NCI-H2196 treated with DMSO at 0.1 percent for 48 hours (cell line): ENCODE results near the gene DENND2C.

Source experiments
- DNase-seq: peaks from one replicate; lab custom pipeline; 2025; ENCODE audit not compliant: unreplicated experiment; lab: John Stamatoyannopoulos, UW

DENND2C gene

DNA sequence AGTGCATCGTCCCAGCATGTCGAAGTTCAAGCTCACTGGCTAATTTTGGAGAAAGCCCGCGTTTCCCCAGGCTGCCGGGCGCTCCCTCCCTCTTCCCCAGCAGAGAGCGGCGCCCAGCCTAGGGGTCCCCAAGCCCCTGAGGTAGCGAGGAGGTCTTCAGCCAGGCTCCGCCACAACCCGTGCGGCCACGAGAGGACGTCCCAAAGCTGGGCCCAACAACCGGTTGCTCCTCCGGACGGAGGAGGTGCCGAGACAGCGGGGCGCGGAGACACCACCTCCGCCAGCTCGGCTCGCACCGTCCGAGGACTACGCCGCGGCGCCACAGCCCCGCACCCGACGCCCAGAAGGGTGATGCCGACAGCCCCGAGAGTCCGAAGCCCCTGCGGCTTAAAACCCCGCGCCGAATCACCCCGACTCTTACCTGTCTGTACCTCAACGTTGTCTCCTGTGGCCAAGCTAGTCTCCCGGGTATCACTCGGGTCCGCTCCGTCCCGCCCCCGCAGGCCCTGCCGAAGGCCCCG is at the start of gene DENND2C:
TSS of gene DENND2C (minus strand) at position 488 of the 521 bp plus-strand sequence. CDS start 44,065 bp downstream, outside the sequence.
- DNase-seq, result no peak

DNA sequence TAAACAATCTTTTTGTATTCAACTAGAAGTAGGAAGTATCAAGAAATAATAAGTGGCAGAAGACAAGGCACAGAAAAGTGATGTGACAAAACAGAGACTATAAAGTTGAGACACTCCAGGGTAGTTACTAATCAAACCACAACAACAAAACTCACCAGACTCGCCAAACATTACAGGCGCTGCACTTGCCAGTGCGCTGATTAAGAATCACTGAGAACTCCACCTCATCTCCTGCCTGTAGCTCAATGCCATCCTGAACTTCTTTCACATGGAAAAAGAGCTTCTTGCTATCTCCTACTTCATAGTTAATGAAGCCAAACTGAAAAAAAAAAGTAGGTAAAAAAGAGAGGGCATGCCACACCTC is 49.6 kb upstream of the DENND2C start:
- no peak for DNase-seq

DNA sequence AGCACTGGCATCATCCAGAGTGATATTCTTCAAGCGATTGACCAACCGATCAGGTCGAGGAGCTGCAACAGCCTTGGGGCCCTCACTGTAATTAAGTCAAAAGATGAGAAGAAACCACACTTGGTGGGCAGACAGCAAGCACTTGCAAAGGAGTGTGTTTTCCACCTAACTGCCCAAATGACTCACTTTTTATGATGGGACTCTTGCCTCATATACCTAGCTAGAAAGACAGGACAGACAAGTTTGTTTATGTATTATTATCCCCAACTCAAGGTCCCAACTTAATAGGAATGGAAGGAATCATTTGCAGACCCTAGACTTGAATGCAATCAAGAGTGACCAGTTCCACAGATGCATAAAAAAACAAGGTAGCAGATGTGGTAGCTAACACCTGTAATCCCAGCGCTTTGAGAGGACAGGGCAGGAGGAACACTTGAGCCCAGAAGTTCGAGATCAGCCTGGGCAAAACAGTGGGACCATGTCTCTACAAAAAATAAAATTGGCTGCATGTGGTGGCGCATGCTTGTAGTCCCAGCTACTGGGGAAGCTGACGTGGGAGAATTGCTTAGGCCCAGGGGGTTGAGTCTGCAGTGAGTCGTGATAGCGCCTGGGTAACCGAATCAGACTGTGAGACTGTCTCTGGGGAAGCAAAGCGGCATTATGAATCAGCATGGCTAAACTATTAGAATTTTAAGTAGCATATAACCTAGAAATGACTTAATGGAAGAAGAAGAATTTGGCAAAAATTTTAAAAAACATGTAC is 49.0 kb upstream of the DENND2C start:
- DNase-seq, result no peak

GRCh38 chr1:114716304-114717170 is 46.7 kb upstream of the DENND2C start, which contains the start of gene NRAS:
Gene NRAS (minus strand): TSS chr1:114716771. CDS start chr1:114716160, 611 bp downstream.
- peak; percentile 79 for DNase-seq

- no peak for DNase-seq
These were observed 46.1 kb upstream of the DENND2C start for GRCh38 chr1:114715952-114716303.

DNA sequence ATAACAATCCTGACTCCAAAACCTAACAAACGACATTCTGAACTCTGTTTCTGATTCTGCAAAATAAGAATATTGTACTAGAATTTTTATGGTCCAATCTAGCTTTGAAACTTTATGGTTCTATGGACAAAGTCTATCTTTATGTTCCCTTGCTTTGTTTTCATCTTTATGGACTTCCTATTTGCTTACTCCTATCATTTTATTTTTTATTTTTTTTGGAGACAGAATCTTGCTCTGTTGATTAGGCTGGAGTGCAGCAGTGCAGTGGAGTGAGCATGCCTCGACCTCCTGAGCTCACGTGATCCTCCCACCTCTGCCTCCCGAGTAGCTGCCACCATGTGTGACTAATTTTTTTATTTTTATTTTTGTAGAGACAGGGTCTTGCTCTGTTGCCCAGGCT is 43.1 kb upstream of the DENND2C start:
- no peak for DNase-seq

DNA sequence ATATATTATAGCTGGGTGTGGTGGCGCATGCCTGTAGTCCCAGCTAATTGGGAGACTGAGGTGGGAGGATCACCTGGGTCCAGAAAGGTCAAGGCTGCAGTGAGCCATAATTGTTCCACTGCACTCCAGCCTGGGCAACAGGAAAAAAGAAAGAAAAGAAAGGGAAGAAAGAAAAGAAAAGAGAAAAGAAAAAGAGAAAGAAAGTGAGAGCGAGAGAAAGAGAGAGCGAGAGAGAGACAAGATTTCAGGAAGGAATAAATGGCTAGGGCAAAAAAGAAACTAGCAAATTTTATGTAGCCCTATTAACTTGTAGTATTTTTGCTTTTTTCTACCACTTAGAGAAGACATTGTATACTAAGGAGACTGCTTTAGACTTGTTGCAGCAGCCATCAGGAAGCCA is 40.5 kb upstream of the DENND2C start:
- DNase-seq, result no peak

GRCh38 chr1:114707604-114708003 is 37.8 kb upstream of the DENND2C start:
- DNase-seq, result no peak

GRCh38 chr1:114703242-114703641 is 33.4 kb upstream of the DENND2C start:
- no peak for DNase-seq

- no peak for DNase-seq
These were observed 32.9 kb upstream of the DENND2C start for GRCh38 chr1:114702737-114703136.

- DNase-seq, result no peak
These were observed 32.1 kb upstream of the DENND2C start for GRCh38 chr1:114701931-114702330.

DNA sequence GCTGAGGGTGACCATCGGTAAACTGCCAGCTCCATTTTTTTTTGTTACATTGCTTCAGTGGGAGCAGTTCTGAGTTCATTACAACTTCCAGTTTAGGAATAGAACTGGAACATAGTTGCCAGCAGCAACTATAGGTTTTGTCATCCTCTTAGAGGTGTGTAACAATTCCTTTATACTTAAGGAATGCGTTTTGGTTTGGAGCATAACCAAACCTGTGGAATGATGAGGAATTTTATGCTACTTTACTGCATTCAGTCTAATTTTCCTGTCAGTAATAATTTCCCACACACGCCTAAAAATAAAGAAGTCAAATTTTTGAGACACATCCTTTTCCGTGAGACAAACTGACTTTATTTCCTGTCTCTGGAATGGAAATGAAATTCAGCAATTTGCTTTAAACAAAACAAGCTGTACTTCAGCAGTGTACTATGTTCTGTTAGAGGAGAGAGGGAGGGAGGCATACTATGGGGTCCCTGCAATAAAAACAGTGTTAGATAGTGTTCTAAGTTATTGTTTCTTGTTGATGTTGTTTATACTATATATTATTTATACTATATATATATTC is 30.3 kb upstream of the DENND2C start:
- DNase-seq, result no peak

DNA sequence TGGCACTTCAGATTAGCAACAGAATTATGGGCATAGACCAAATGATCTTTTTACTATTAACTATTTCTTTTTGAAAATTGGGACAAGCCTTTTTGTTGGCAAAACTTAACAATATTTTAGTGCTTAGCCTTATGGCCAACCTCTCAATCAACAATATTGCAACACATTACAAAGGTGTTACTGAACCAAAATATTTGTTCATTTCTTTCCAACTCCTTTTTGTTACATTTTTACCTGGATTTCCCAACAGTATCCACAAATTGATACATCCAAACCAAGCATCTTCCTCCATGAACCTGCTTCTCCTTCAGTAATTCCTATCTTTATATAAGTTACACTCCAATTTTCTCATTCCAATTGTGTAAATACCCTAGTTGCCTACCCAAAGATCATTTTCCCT is 27.0 kb upstream of the DENND2C start:
- DNase-seq, result no peak

DNA sequence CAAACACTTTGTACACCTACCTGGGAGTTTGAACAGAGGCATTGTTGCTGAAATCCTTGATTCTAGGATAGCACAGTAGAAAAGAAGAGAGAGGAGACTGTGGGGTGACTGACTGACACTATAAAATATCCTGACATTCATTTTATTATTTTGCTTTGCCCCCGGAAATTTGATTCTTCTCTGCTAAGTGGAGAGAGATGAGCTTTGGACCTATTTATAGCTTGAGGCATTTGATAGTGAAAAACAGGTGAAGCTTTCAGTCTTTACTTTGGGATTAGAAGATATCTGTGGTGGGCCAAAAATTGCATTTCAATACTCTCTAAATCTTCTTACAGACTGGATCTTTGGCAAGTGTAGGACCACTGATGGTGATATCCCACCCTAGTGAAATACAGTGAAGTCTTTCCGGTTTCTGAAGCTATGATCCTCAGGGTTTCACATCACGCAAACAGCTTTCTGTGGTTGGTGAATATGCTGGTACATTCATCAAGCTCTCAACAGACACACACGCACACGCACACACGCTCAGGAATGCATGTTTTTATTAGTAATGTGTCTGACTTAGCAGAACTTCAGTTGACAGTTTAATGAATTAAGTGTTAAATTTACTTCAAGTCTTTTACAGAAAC is 25.7 kb upstream of the DENND2C start, which contains the start of gene AMPD1:
TSS of gene AMPD1 (minus strand) at position 117 of the 629 bp plus-strand sequence. CDS start at position 42, 75 bp downstream.
- DNase-seq, result no peak

DNA sequence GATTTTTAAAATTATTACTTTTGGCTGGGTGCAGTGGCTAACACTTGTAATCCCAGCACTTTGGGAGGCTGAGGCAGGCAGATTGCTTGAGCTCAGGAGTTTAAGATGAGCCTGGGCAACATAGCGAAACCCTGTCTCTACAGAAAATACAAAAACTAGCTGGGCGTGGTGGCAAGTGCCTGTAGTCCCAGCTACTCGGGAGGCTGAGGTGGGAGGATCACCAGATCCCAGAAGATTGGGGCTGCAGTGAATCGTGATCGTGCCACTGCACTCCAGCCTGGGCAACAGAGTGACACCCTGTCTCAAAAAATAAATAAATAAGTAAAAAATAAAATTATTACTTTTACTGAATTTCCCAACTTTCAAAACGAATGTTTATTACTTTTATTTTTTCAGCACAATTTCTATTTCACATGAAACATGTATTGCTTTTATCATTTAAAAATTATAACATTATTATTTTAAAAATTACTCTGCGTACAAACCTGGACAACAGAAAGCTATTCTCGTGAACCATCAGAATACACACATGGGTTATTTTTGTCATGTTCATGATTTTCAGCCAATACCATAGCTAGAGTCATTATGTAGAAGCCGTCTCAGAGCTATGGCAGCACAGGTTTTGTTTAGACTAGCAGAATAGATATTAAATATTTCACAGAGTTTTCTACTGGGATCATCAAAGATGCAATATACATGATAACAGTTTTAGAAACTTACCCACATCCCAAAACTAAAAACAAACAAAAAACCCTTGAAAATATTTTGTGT is 24.9 kb upstream of the DENND2C start:
- DNase-seq, result no peak

- no peak for DNase-seq
These were observed 23.1 kb upstream of the DENND2C start for GRCh38 chr1:114692947-114693346.

DNA sequence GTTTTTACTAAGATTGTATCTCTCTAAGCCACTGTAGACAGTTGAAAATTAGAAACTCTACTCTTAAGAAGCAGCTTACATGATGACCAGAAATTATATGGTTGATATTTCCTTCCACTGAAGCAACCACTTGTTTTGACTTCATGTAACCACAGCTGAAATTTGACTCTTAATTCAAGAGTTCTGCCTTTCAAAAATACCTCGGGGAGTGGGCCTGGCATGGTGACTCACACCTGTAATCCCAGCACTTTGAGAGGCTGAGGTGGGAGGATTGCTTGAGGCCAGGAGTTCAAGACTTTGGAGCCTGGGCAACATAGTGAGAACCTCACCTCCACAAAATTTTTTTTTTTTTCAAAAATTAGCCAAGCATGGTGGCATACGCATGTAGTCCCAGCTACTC is 21.2 kb upstream of the DENND2C start:
- no peak for DNase-seq

GRCh38 chr1:114690148-114690547 is 20.3 kb upstream of the DENND2C start:
- DNase-seq, result no peak

DNA sequence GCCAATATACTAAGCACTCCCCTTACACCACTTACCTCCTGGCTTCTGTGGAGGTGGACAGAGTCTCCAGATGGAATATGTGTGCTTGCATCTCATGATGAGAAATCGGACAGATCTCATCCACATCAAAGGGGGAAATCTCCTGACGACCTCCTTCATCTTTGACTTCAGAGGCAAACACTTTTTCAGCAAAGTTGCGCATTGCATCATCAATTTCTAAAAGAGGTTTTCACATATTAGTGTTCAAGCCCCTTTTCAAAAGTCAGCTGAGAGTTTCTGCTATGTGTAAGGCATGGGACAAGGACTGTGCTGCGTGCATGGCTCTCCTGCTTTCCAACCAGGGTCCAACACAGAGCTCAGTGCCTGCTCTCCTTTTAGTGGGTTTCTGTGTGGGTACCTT is 18.7 kb upstream of the DENND2C start:
- no peak for DNase-seq

GRCh38 chr1:114685851-114686250 is 16.0 kb upstream of the DENND2C start:
- no peak for DNase-seq
